ENCODE data around the gene DDX39A.

DNA sequence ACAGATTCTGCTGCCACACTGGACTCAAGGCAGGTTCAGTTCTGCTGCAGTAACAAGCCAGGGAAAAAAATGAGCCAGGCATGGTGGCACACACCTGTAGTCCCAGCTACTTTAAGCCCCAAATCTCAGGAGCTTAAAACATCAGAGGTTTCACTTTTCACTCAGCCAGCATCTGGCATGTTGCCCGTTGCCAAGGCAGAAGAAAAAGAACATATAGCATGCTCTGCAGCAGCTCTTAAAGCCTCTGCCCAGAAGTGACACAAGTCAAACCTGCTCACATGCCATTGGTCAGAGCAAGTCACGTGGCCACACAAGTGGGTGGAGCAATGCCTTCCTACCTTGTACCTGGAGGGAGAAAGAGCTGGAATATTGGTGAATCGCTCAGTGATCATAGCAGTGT lies 52.6 kb downstream of the DDX39A start:
- TF ChIP-seq EZH2 (IDR thresholded peaks at IDR 0.05; ENCODE audit: insufficient read depth, poor library complexity, severe bottlenecking) (no peak), EZH2phosphoT487 (IDR thresholded peaks at IDR 0.05; ENCODE audit: insufficient read depth, low read depth) (no peak)

All from GM23248 (cell line).